MM.1S (cell line): Measurements from ENCODE around the gene PSORS1C2.

ENCODE experiments used
- DNase-seq: peaks from one replicate; pipeline ENCODE4 v3.0.0-alpha.2; 2015
- H2AFZ ChIP-seq: fragments of 300-600 bp; sonication (generic); 2 replicates; pipeline ENCODE4 v1.6.0; 2016; ENCODE audit warnings: antibody characterized with exemption, low read length
- H3F3A ChIP-seq: fragments of 300-600 bp; sonication (generic); 2 replicates; pipeline ENCODE4 v1.6.1; 2016; ENCODE audit warnings: mild to moderate bottlenecking, antibody characterized with exemption, low read length, moderate library complexity, mixed read lengths; ENCODE audit not compliant: insufficient read depth
- H3K27ac ChIP-seq: fragments of 300-600 bp; sonication (generic); 2 replicates; pipeline ENCODE4 v1.5.1; 2016; ENCODE audit warnings: mild to moderate bottlenecking, low read length
- H3K27me3 ChIP-seq: fragments of 300-600 bp; sonication (generic); replicated peaks from 2 replicates; pipeline ENCODE4 v1.6.0; 2016; ENCODE audit warnings: low read length; ENCODE audit not compliant: insufficient read depth
- H3K36me3 ChIP-seq: fragments of 300-600 bp; sonication (generic); replicated peaks from 2 replicates; pipeline ENCODE4 v1.6.1; 2016; ENCODE audit warnings: mild to moderate bottlenecking, low read length, mixed read lengths; ENCODE audit not compliant: insufficient read depth
- H3K4me1 ChIP-seq: fragments of 300-600 bp; sonication (generic); 2 replicates; pipeline ENCODE4 v1.6.1; 2016; ENCODE audit warnings: low read length, mixed read lengths
- H3K4me2 ChIP-seq: fragments of 300-600 bp; sonication (generic); 2 replicates; pipeline ENCODE4 v1.6.0; 2016; ENCODE audit warnings: low read depth, low read length
- H3K4me3 ChIP-seq: fragments of 300-600 bp; sonication (generic); 2 replicates; pipeline ENCODE4 v1.5.1; 2016; ENCODE audit warnings: low read length, mixed read lengths
- H3K79me2 ChIP-seq: fragments of 300-600 bp; sonication (generic); 2 replicates; pipeline ENCODE4 v1.6.1; 2016; ENCODE audit warnings: mixed run types, low read length, mixed read lengths
- H3K9ac ChIP-seq: fragments of 300-600 bp; sonication (generic); 2 replicates; pipeline ENCODE4 v1.6.1; 2016; ENCODE audit warnings: low read length, mixed read lengths
- H3K9me2 ChIP-seq: fragments of 300-600 bp; sonication (generic); replicated peaks from 2 replicates; pipeline ENCODE4 v1.6.1; 2016; ENCODE audit warnings: mild to moderate bottlenecking, low read length, mixed read lengths; ENCODE audit not compliant: insufficient read depth
- H3K9me3 ChIP-seq: fragments of 300-600 bp; sonication (generic); replicated peaks from 2 replicates; pipeline ENCODE4 v1.6.1; 2016; ENCODE audit warnings: mild to moderate bottlenecking, low read length, mixed read lengths; ENCODE audit not compliant: insufficient read depth
- H4K20me1 ChIP-seq: fragments of 300-600 bp; sonication (generic); 2 replicates; pipeline ENCODE4 v1.6.1; 2016; ENCODE audit warnings: mild to moderate bottlenecking, low read length, moderate library complexity, mixed read lengths; ENCODE audit not compliant: insufficient read depth
- CTCF ChIP-seq: fragments of 300-600 bp; sonication (generic); IDR thresholded peaks from 2 replicates; pipeline ENCODE4 v1.5.1; 2016; ENCODE audit warnings: antibody characterized with exemption, low read length, mixed read lengths
- EZH2 ChIP-seq: fragments of 300-600 bp; sonication (generic); optimal IDR thresholded peaks from 2 replicates; pipeline ENCODE3; 2017; ENCODE audit warnings: low read depth, mild to moderate bottlenecking, antibody characterized with exemption, low read length, mixed read lengths
- EZH2phosphoT487 ChIP-seq: fragments of 300-600 bp; sonication (generic); IDR thresholded peaks from 2 replicates; pipeline ENCODE4 v1.6.1; 2018; ENCODE audit warnings: antibody characterized with exemption, low read length

The PSORS1C2 gene

DNA sequence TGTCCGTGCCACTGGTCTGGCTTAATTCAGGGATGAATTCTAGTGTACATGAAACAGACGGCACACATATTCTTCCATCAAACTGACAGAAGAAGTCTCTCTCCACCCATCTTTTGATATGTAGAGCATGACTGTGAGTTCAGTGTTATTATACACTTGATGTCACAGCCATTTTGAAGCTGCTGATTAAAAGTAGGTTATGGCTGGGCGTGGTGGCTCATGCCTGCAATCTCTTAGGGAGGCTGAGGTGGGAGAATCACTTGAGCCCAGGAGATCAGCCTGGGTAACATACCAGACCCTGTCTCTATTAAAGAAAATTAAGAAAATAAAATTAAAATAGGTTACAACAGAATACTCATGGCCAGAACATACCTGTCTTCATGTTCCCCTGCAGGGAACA is 47.2 kb downstream of the PSORS1C2 start:
- Histone ChIP-seq H3K9me3 (no peaks in the 10 kb centered on the region), H3K4me2 (no peak overlapping the region), H3K4me1 (peaks cover 13% of the 10 kb centered on the region), H3F3A (peaks cover 2% of the 10 kb centered on the region; the same call in 1 of the 2 replicates), H3K79me2 (no peaks in the 10 kb centered on the region), H3K9ac (no peak overlapping the region), H3K36me3 (no peaks in the 10 kb centered on the region), H3K9me2 (no peaks in the 10 kb centered on the region), H4K20me1 (no peaks in the 10 kb centered on the region), H3K27me3 (no peaks in the 10 kb centered on the region), H3K4me3 (no peak overlapping the region), H3K27ac (no peak overlapping the region), H2AFZ (no peak overlapping the region)
- no peak for DNase-seq
- no peak for TF ChIP-seq CTCF
- TF ChIP-seq EZH2 = no peak
- TF ChIP-seq EZH2phosphoT487 = no peak

DNA sequence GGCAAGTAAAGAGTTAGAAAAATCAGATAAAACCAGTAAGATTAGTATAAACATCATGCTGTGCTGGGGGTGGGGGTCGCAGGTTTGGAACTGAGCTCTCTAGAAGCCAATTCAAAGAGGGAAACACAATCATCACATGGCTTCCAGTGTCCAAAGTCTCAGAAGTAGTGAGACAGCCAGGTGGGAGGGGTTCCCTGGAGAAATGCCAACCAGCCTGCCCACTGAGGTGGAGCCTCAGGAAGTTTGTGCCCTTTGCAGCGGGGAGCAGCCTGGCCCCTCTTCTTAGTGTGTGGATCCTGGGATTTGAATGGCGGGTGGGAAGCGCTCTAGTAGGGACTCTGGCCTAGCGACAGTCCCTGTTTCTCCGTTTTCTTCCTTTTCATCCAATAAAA is 47.9 kb downstream of the PSORS1C2 start:
- no peaks in the 10 kb centered on the region for H3K9me2 ChIP-seq
- no peak overlapping the region for H3K4me2 ChIP-seq
- H3K27me3 ChIP-seq = no peaks in the 10 kb centered on the region
- no peaks in the 10 kb centered on the region for H3K36me3 ChIP-seq
- no peak overlapping the region for H3K4me3 ChIP-seq
- no peak overlapping the region for H3K9ac ChIP-seq
- H3K27ac ChIP-seq = no peak overlapping the region
- TF ChIP-seq EZH2phosphoT487 = no peak
- TF ChIP-seq CTCF = no peak
- no peak for TF ChIP-seq EZH2
- no peak for DNase-seq
- H3K4me1 ChIP-seq = peaks cover 13% of the 10 kb centered on the region
- no peaks in the 10 kb centered on the region for H4K20me1 ChIP-seq
- no peaks in the 10 kb centered on the region for H3F3A ChIP-seq
- H2AFZ ChIP-seq = no peak overlapping the region
- H3K79me2 ChIP-seq = no peaks in the 10 kb centered on the region
- no peaks in the 10 kb centered on the region for H3K9me3 ChIP-seq

- no peak overlapping the region for H2AFZ ChIP-seq
Observed at GRCh38 chr6:31090275-31090972, 48.4 kb downstream of the PSORS1C2 start.

More at GRCh38 chr6:31090275-31090972, 48.4 kb downstream of the PSORS1C2 start:
- Histone ChIP-seq H3K4me2 (no peak overlapping the region), H3K4me3 (no peak overlapping the region), H3K27ac (no peak overlapping the region), H3F3A (no peaks in the 10 kb centered on the region), H3K4me1 (peaks cover 13% of the 10 kb centered on the region), H3K9me3 (no peaks in the 10 kb centered on the region), H3K9ac (no peak overlapping the region), H3K9me2 (no peaks in the 10 kb centered on the region), H3K79me2 (no peaks in the 10 kb centered on the region), H3K27me3 (no peaks in the 10 kb centered on the region), H3K36me3 (no peaks in the 10 kb centered on the region), H4K20me1 (no peaks in the 10 kb centered on the region)
- DNase-seq = no peak
- TF ChIP-seq EZH2 (no peak), CTCF (no peak), EZH2phosphoT487 (no peak)
